ENCODE results near the gene KLF13.

The KLF13 gene

GRCh38 chr15:31404345-31404744 lies 77.7 kb downstream of the KLF13 start:
- no peak overlapping the region for H3K4me3 ChIP-seq (replicated peaks in 1 of 2; ENCODE audit: low read depth in 2 of 2, low read length in 2 of 2)
- DNase-seq (ENCODE audit: low read depth in 2 of 2), result peak in 1 of 2 donors; percentile 28
- no peak for TF ChIP-seq CTCF (IDR thresholded peaks at IDR 0.05; ENCODE audit: low read depth, low read length)

- H3K4me3 ChIP-seq (replicated peaks in 1 of 2; ENCODE audit: low read depth in 2 of 2, low read length in 2 of 2), result no peak overlapping the region
- TF ChIP-seq CTCF (IDR thresholded peaks at IDR 0.05; ENCODE audit: low read depth, low read length), result no peak
- peak in 1 of 2 donors; percentile 31 for DNase-seq (ENCODE audit: low read depth in 2 of 2)
Measured at GRCh38 chr15:31405200-31405920, 78.7 kb downstream of the KLF13 start.

- no peak for DNase-seq (ENCODE audit: low read depth in 2 of 2)
- TF ChIP-seq CTCF (IDR thresholded peaks at IDR 0.05; ENCODE audit: low read depth, low read length), result no peak
Measured at GRCh38 chr15:31407376-31407775, 80.7 kb downstream of the KLF13 start.

GRCh38 chr15:31407851-31408250 lies 81.2 kb downstream of the KLF13 start:
- no peak for DNase-seq (ENCODE audit: low read depth in 2 of 2)
- no peak for TF ChIP-seq CTCF (IDR thresholded peaks at IDR 0.05; ENCODE audit: low read depth, low read length)
- H3K4me3 ChIP-seq (replicated peaks in 1 of 2; ENCODE audit: low read depth in 2 of 2, low read length in 2 of 2), result no peak overlapping the region

More at GRCh38 chr15:31407376-31407775, 80.7 kb downstream of the KLF13 start:
- H3K4me3 ChIP-seq (replicated peaks in 1 of 2; ENCODE audit: low read depth in 2 of 2, low read length in 2 of 2), result no peak overlapping the region

GRCh38 chr15:31408724-31409123 lies 82.1 kb downstream of the KLF13 start:
- no peak for TF ChIP-seq CTCF (IDR thresholded peaks at IDR 0.05; ENCODE audit: low read depth, low read length)
- no peak overlapping the region for H3K4me3 ChIP-seq (replicated peaks in 1 of 2; ENCODE audit: low read depth in 2 of 2, low read length in 2 of 2)
- peak in 1 of 2 donors; percentile 37 for DNase-seq (ENCODE audit: low read depth in 2 of 2)

GRCh38 chr15:31409171-31409570 lies 82.5 kb downstream of the KLF13 start:
- DNase-seq (ENCODE audit: low read depth in 2 of 2), result peak; percentile 28 to 92
- TF ChIP-seq CTCF (IDR thresholded peaks at IDR 0.05; ENCODE audit: low read depth, low read length), result no peak

GRCh38 chr15:31412824-31413223 lies 86.2 kb downstream of the KLF13 start:
- TF ChIP-seq CTCF (IDR thresholded peaks at IDR 0.05; ENCODE audit: low read depth, low read length), result no peak
- no peak for DNase-seq (ENCODE audit: low read depth in 2 of 2)
- no peak overlapping the region for H3K4me3 ChIP-seq (replicated peaks in 1 of 2; ENCODE audit: low read depth in 2 of 2, low read length in 2 of 2)

More at GRCh38 chr15:31409171-31409570, 82.5 kb downstream of the KLF13 start:
- no peak overlapping the region for H3K4me3 ChIP-seq (replicated peaks in 1 of 2; ENCODE audit: low read depth in 2 of 2, low read length in 2 of 2)
